HG03108 (cell line): ENCODE data around the gene RTRAF.

Experiments
- ATAC-seq: cut with Tn5 transposase; IDR thresholded peaks from one replicate; pipeline ENCODE4 v1.9.1; 2021; ENCODE audit warnings: moderate library complexity; ENCODE audit not compliant: unreplicated experiment

RTRAF gene

DNA sequence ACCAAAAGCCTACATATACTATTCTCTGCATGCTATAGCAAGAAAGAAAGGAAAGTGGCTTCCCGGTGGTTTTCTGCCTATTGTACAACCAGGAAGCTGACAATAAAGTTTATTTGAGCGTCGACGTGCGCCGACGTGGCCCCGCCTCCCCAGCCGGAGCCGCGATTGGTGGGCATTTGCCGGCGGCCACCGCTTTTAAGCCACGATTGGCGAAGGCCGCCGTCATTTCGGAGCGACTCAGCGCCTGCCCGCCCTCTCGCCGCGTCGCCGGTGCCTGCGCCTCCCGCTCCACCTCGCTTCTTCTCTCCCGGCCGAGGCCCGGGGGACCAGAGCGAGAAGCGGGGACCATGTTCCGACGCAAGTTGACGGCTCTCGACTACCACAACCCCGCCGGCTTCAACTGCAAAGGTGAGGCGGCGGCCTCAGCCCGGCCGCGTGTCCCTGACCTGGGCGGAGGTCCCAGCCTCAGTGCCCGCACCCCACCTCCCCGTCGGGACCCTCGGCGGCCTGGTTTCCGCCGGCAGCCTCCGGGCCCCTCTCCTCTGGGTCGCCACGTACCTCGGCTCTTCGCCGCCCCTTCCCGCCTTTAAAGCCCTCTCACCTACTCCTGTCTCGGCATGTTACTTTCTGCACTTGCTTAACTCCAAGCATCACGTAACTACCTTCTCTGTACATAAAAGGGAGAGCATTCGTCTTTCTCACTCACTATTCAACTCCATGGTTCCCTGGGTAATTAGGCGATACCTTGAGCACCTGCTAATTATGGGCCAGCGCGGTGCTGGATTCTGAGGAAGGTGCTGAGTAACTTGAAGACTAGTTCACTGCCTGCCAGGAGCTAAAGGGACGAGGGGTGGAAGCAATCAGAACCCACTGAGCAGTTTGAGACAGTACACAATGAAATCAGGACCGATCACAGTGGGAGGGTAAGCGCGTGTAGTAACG, at the start of gene RTRAF:
TSS of gene RTRAF (plus strand) at position 254 of the 942 bp plus-strand sequence. CDS start at position 348, 94 bp downstream.
- peak; percentile 94 for ATAC-seq

DNA sequence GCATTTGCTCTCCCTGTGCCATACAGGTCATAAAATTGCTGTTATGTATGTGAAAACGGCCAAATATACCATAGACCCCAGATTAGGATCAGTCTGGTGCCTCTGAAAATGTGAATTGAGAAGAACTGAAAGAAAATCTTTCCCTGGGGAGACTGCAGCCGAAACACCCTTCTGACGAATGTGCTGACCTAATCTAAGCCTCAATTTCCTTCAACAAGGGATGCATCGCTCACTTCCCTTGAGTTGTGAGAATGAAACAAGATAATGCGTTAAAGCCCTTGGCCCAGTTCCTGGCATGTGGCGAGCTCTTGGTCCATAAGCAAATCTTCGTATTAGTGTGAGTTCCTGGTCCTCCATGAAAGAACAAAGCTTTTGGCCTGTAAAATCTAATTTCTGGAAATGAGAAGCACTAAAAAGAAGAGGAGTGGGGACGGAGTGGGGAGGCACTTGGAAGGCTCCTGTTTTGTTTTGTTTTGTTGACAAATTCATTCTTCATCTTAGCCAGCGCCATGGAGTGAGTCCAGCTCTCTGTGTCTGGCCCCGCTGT, 49.5 kb upstream of the RTRAF start:
- no peak for ATAC-seq

DNA sequence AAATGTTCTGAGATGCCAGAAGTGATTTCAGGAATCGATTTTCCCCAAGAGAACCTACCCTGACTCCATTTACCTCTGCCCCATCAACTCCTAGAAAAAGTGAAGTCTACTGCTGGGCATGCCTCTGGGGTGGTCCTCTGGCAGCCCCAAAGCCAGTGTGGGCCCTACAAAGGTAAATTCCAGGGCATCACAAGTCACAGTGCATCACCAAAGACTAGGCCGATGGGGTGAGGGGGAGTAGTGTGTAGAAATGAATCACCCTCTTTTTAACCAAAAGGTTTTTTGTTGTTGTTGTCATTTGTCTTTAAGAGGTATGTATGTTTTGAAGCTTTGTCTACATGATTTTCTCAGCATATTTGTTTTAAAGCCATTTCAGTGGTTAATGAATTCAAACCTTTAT, 46.4 kb upstream of the RTRAF start:
- no peak for ATAC-seq

DNA sequence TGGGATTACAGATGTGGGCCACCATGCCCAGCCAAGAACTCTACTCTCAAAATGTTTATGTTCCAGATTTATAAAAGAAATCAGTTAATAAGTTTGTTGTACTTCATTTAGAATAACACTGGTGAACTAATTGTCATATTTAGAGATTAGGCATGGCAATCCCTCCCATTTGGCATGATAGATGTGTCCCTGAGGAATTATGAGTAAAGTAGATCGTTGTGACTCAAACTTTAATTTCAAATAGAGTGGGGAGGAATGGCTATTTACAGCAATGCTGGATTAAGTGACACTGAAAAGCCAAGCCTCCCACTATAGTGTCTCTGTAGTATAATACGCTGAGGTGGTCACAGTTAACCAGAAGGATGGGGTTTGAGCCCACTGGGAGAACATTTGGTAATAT, 39.3 kb upstream of the RTRAF start:
- no peak for ATAC-seq

DNA sequence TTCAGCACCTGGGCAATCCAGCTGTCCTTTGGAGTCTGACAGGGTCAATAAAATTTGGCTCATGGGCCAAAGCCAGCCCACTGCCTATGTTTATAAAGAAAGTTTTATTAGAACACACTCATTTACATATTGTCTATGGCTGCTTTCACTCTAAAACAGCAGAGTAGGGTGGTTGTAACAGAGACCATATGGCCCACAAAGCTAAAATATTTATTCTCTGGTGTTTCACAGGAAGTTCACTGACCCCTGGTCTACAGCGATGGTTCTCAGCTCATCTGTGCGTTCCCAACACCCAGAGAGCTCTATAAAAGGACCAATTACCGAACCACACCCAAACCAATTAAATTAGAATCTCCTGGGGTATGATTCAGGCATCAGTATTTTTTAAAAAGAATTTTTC, 37.7 kb upstream of the RTRAF start:
- ATAC-seq = no peak

DNA sequence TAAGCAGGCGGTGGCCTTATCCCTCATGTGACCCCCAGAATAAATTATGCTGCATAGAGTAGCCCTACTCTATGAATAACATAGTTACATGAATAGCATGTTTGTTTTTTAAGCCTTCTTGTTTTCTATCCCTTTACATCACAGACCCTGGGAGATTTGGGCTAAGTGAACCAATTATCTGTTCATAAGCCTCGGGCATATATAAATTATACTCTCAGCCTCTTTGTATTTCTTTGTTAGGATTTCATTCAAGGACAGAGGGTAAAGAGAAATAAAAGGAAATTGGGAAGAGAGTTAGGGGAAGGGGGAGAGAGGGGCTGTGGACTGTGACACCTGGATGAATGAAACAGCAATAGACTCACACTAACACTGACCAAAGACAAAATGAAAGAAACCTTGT, 35.3 kb upstream of the RTRAF start:
- ATAC-seq = no peak

DNA sequence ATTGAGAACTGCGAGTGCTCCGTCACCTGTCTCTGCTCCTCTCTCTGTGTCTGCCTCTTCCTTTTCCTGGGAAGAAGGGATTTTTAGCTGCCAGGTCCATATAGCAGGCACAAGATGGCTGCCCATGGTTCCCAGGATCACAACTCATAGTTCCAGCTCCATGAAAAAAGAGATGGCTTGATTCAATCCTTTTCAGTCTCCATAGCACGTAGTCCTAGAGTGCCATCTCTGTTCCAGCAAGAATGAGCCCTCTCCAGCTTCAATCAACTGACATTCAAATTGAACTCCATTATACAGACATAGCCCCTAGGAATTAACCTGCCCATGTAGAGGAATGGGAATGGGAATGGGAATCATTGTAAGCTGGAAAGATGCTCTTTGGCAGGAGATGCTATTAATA, 34.7 kb upstream of the RTRAF start:
- ATAC-seq = no peak

DNA sequence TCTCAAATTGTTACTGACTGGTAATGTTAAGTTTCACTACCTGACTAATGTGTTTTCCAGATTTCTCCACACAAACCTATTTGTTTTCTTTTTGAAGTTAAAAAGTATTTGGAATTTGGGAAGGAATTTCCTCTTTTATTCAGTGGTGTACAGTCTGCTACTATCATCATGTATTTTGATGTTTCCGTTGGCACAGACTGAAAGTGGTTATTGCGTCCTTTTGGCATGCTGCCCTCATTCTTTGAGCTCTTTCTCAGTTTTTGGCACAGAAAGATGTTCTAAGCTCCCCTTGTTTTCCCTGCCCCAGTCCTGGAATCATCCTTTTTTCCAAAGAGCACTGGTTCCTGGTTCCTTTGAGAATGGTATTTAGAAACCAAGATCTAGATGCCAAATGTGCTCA, 31.4 kb upstream of the RTRAF start:
- ATAC-seq = no peak

DNA sequence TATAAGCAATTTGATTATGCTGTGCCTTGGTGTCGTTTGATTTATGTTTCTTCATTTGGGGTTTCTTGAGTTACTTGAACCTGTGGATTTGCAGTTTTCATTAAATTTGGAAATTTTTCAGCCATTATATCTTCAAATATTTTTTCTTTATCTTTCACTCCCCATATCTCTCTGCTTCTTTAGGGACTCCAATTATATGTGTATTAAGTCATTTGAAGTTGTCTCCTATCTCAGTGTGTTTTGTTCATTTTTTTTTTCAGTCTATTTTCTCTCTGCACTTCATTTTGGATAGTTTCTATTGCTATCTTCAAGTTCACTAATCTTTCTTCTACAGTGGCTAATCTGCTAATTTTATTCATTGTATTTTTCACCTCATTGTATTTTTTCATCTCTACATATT, 29.4 kb upstream of the RTRAF start:
- ATAC-seq = no peak

DNA sequence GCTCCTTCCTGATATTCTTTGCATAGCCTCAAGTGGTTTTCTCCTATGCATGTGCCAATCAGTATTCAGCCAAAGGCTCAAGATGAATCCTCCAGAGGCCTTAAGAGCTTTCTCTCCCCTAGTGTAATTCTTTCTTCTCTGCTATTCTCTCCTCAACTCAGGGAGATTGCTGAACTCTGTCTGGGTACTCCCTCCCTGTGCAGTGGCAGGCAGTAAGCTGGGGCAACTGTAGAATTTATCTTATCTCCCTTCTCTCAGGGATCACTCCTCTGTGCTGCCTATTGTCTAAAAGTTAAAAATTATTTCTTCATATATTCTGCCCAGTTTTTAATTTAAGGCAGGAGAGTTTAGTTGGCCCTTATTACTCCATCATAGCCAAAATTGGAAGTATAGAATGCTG, 28.5 kb upstream of the RTRAF start:
- no peak for ATAC-seq

DNA sequence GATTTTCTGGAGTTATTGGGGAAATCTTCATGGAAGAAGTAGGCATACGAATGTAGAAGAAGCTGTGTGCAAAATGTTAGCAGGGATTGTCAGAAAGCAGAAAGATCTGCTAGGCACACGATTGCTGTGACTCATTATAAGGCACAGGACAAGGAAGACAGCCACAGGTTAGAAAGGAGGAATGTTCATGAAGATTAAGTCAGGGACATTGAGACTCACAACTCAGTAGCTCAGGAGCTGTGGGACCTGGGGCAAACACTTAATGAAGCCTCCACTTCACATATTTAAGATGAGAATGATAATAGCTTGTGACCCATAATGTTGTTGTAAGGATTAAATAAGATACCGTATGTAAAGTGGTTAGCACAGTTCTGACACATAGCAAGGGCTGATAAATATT, 26.6 kb upstream of the RTRAF start:
- no peak for ATAC-seq

DNA sequence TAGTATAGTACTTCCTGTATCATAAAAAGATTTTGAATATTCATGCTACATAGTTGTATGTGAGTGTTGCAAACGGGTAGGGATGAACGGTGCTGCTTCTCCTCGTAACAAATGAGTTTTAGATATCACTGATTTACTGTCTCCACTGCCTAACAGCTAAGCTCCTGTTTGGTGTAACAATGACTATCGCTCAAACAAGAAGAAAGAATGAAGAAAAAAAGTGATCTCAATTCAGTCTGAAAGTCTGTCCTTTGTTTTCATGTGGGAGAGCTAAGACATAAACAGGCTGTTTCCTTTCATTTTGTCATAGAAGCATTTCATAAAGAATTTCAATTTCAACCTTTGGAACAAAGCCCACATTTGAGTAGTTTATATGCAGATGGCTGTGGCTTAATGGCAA, 26.1 kb upstream of the RTRAF start:
- ATAC-seq = no peak

DNA sequence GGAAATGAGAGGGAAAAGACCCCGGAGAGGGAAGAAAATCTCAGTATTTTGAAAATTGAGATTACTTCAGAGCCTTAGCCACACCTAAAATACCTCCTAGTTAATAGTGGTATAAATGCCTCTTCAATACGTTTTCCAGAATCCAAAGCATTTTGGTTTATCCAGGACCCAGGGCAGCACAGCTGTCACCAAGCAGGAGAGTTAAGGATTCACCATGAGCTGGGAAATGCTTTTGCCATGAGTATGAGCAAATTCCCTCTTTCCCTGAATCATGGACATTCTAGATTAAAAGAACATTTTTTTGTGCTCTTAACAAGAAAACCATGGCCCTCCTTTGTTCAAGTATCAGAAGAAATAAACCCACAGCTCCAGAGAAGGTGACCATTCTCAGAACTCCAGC, 21.8 kb upstream of the RTRAF start:
- no peak for ATAC-seq

DNA sequence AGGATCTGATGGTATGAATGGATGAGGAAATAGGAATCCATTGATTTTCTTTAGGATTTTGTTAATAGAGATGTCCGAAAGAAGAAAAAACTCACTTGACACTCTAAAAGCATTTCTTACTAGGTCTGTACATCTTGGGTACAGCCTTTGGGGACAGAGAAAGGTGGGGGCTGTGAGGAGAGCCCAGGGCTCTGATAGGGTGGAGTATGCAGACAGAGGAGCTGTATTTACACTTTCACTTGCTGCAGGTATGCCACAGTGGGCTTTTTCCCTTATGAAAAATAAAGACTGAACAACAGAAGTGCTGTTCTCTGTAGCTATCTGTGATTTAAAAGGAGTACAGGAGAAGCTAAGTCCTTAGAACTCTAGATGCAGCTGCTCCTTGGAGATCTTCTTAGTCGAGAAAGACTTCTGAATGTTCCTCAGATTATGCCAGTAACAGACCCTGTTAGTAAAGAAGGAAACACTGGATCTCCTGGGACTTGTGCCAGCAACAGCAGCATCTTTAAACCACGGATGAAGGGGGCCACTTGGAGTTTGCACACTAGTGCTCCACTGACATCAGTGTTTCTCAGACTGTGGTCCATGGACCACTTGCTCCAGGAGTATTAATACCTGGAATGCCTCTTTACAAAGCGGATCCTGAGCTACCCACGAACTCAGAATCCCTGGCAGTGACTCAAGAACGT, 19.4 kb upstream of the RTRAF start:
- no peak for ATAC-seq

DNA sequence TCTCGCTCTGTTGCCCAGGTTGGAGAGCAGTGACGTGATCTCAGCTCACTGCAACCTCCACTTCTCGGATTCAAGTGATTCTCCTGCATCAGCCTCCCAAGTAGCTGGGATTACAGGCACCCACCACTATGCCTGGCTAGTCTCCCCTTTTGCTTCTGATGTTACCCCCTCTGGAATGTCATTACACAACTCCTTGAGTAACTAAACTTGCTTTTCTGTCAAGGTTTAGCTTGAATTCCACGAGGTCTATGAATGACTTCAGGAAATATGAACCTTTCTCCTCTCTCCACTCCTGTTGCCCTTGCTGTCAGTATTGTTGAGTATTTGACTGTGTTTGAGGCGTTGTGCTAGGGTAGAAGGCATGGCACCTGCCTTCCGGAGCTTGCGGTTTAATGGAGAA, 16.8 kb upstream of the RTRAF start:
- no peak for ATAC-seq

DNA sequence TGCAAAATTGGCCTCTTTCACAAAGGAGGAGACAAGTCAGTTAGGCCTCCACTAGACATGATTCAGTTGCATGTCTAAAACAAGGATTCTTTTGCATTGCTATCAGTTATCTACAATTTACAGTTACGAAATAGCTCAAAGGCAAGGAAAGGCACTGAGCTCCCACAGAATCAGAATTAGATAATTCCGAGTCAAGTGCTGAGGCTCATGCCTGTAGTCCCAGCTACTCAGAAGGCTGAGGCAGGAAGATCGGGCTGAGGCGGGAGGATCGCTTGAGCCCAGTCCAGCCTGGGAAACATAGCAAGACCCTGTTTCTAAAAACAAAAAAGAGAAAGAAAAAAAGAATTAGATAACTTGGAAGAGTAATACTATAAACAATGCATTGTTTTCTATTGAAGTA, 12.3 kb upstream of the RTRAF start:
- no peak for ATAC-seq

DNA sequence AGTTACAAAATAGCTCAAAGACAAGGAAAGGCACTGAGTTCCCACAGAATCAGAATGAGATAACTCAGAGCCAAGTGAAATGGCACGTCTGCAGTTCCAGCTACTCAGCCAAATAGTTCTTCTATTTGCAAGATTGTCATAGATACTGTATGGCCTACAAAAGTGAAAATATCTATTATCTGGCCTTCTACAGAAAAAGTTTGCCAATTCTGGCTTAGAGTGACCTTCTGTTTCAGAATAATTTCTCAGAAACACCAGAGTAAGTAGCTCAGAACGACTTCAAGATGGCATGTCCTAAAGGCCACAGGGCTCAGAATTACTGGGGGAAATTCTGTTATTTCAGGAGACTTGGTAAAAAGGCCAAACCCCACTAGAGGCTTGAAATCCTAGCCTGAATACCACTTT, 10.7 kb upstream of the RTRAF start:
- ATAC-seq = no peak

DNA sequence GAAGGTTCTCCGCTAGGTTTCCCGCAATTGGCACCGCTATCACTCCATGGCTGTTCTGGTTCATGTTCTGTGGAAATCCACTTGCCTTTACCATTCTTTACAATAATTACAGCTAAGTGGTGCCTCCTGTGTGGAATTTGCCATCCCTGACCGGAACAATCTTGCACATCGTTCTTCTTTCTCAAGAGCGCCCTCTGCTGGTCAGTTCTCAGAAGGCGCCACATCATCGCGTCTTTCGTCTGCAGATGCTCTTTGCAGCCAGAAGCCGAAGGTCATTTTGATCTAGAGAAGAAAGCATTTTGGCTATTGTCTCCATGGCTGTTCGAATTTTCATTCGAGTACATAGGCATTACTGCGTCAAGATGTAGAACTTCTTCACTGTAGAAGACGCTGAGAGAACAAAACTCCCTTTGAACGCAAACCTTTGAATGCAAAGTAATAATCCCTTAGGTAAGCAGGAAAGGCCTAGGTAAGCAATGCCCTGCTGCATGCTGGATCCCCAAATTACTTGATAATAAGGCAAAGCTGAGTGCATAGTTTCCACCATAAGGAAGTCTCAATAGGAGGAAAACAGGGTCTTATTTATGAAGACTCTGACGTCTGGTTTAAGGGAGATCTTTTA, 10.1 kb upstream of the RTRAF start:
- ATAC-seq = peak; percentile 62

DNA sequence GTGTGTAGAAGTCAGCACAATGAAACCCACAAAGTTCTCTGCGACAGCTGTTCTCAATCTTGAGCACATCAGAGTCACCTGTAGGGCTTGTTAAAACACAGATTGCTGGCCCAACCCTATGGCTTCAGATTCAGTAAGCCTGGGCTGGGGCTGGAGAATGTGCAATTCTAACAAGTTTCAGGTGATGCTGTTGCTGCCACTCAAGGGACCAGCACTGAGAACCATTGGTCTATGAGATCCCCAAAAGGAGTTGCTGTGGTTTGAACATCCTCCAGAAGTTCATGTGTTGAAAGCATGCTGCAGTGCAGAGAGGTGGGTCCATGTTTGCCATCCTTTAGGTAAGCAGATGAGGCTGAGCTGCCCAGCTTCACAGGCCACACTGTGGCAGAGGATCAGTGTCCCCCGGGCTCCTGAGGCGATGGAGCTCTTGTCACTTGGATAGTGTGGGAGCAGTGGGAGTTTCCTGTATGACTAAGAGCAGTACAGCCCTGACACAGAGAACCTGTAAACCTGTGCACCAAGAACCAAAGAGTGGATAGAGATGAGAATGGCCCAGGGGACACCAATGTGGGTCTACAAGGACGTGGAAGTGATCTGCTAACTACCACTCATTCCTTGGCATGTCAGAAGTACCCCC, 8.0 kb upstream of the RTRAF start:
- ATAC-seq = no peak

DNA sequence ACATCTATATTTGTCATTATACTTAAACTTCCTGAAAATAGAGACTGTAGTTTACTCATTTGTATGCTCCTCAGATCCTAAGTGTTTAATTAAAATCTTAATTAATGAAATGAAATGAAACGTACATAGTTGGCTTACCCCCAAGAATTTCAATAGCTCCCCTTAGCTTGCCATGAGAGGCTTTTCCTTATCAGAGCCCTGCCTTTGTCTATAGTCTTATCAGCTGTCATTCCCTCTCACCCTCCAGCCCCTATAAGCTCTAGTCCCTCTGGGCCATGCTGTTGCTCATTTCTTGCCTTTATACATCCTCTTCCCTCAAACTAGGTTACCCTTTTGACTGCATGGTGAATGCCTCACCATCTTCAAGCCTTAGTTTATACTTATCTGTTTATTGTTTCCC, 1.1 kb upstream of the RTRAF start:
- ATAC-seq = no peak

DNA sequence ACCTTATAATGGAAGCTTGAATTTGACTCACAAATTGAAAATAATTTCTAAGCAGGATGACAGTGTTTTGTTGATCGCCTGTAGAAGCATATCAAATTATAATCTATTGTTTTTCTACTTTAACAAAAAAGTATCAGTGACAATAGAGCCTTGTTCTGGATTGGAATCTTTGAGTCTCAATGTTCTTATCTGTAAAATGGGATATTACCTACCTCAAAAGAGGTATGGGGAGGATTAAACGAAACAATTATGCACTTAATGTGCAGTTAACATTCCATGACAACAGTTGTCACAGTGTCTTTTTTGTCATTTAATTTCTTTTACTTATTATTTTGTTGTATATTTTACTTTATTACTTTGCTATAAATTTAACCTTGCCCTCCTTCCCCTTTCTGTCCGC, 1.1 kb downstream of the RTRAF start:
- ATAC-seq = no peak
